Stimulated activated naive B cell treated with anti-CD40 and anti-IgM and Interleukin-4, amounts not matched to agents 10 μg/mL and 1 μg/mL and 100 μg/mL, for 72 hours (primary cell): ENCODE measurements around the gene TGFB3.

Experiments used
- ATAC-seq, 2 donors: fragments of 150-1000 bp; cut with Tn5 transposase; replicated peaks; 2 replicates each; pipeline ENCODE4 v1.10.0; 2021; ENCODE audit warnings: moderate library complexity in 1 of 2
- DNase-seq: peaks from one replicate; pipeline ENCODE4 v3.0.0; 2021
- H3K27ac Mint-ChIP-seq: one replicate; pipeline ENCODE4 v1.8.0; 2022; ENCODE audit warnings: mild to moderate bottlenecking, mixed read lengths
- H3K27me3 Mint-ChIP-seq, 2 donors: one replicate each; pipeline ENCODE4 v1.8.0; 2022; ENCODE audit warnings: mixed read lengths in 2 of 2
- H3K36me3 Mint-ChIP-seq, 2 donors: one replicate each; pipeline ENCODE4 v1.8.0; 2022; ENCODE audit warnings: mixed read lengths in 2 of 2, mild to moderate bottlenecking in 1 of 2
- H3K4me1 Mint-ChIP-seq, 2 donors: one replicate each; pipeline ENCODE4 v1.8.0; 2022; ENCODE audit warnings: mixed read lengths in 2 of 2, mild to moderate bottlenecking in 1 of 2
- H3K4me3 Mint-ChIP-seq, 2 donors: one replicate each; pipeline ENCODE4 v1.8.0; 2022; ENCODE audit warnings: mild to moderate bottlenecking in 2 of 2, mixed read lengths in 2 of 2, moderate library complexity in 1 of 2
- H3K9me3 Mint-ChIP-seq, 2 donors: one replicate each; pipeline ENCODE4 v1.8.0; 2022; ENCODE audit warnings: mixed read lengths in 2 of 2, mild to moderate bottlenecking in 1 of 2

TGFB3 gene

DNA sequence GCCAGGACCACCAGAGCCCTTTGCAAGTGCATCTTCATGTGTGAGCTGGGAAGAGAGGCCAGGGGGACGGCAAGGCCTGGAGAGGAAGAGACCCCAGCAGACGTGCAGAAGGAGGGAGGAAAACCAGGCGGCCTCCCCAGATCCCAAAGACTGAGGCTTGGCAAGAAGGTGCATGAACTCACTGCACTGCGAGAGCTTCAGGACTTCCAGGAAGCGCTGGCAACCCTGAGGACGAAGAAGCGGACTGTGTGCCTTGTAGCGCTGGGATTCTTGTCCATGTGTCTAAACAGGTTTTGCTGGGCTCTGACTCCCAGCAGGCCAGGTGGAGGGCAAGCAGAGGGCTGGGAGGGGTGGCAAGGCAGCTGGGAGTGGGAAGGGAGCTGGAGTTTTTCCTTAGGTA is 939 bp downstream of the TGFB3 start:
- H3K4me1 Mint-ChIP-seq, result peaks cover 36 to 54% of the 10 kb centered on the region in 2 donors
- peak overlapping the region; percentile 81 to 88 for H3K4me3 Mint-ChIP-seq
- no peaks in the 10 kb centered on the region for H3K9me3 Mint-ChIP-seq
- H3K36me3 Mint-ChIP-seq, result no peaks in the 10 kb centered on the region
- ATAC-seq (no peak), DNase-seq (no peak)
- no peaks in the 10 kb centered on the region for H3K27me3 Mint-ChIP-seq
- H3K27ac Mint-ChIP-seq, result peak overlapping the region; percentile 52

DNA sequence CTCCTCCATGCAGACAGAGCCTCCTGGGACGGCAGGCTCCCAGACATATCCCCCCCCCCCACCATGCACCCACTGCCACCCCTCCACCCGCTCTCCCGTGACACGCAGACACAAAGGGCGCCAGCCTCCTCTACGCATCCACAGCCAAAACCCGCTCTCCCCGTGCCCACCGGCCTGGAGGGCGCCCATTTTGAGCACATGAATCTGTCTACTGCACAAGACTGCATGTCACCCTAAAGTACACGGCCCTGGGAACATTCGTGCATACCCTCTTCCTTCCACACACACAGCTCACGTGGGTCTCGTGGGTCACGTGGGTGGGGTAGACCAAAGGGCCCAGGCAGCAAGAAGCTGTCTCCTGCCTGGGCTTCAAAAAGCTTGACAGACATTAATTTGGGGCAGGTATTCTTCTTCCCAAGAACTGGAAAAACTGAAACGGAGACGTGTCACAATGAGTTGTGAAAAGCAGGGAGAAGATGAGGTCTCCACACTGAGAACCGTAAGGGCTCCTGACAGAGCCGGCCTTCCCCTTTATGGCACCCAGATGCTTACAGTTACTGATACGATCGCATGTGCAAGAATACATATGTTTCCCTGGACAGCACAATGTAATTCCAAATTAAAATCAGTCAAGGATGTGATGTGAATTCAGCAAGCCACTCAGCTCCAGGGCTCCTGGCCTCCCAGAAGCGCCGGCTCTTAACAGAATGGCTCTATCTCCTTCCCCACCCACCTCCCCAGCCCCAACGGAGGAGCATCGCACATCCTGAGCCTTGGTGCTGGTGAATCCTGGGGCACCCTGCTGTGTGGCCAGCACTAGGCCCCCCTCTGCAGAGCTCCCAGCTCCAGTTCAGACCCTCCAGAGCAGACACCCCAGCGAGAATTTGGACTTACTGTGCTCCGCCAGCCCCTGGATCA is 1.9 kb downstream of the TGFB3 start:
- H3K27me3 Mint-ChIP-seq, result no peaks in the 10 kb centered on the region
- DNase-seq (no peak), ATAC-seq (no peak)
- H3K36me3 Mint-ChIP-seq, result no peaks in the 10 kb centered on the region
- no peak overlapping the region for H3K4me3 Mint-ChIP-seq
- H3K27ac Mint-ChIP-seq, result no peak overlapping the region
- peaks cover 36 to 54% of the 10 kb centered on the region in 2 donors for H3K4me1 Mint-ChIP-seq
- no peaks in the 10 kb centered on the region for H3K9me3 Mint-ChIP-seq

GRCh38 chr14:75979071-75979571 is 2.7 kb downstream of the TGFB3 start:
- peaks cover 36 to 54% of the 10 kb centered on the region in 2 donors for H3K4me1 Mint-ChIP-seq
- no peaks in the 10 kb centered on the region for H3K9me3 Mint-ChIP-seq
- no peaks in the 10 kb centered on the region for H3K36me3 Mint-ChIP-seq
- H3K27me3 Mint-ChIP-seq, result no peaks in the 10 kb centered on the region
- no peak for DNase-seq
- H3K27ac Mint-ChIP-seq, result peak overlapping the region; percentile 91
- H3K4me3 Mint-ChIP-seq, result peak overlapping the region; percentile 56 to 58
- ATAC-seq, result no peak

GRCh38 chr14:75978249-75978731 is 3.5 kb downstream of the TGFB3 start:
- H3K4me3 Mint-ChIP-seq, result peak overlapping the region; percentile 21 to 46
- DNase-seq (no peak), ATAC-seq (no peak)
- H3K9me3 Mint-ChIP-seq, result no peaks in the 10 kb centered on the region
- no peaks in the 10 kb centered on the region for H3K36me3 Mint-ChIP-seq
- H3K27me3 Mint-ChIP-seq, result no peaks in the 10 kb centered on the region
- H3K4me1 Mint-ChIP-seq, result peaks cover 36 to 54% of the 10 kb centered on the region in 2 donors
- H3K27ac Mint-ChIP-seq, result peak overlapping the region; percentile 76

GRCh38 chr14:75977582-75977943 is 4.2 kb downstream of the TGFB3 start:
- DNase-seq (no peak), ATAC-seq (no peak)
- Mint-ChIP-seq H3K27ac (no peak overlapping the region), H3K27me3 (no peaks in the 10 kb centered on the region), H3K36me3 (no peaks in the 10 kb centered on the region), H3K4me3 (no peak overlapping the region), H3K9me3 (no peaks in the 10 kb centered on the region), H3K4me1 (peaks cover 36 to 54% of the 10 kb centered on the region in 2 donors)

DNA sequence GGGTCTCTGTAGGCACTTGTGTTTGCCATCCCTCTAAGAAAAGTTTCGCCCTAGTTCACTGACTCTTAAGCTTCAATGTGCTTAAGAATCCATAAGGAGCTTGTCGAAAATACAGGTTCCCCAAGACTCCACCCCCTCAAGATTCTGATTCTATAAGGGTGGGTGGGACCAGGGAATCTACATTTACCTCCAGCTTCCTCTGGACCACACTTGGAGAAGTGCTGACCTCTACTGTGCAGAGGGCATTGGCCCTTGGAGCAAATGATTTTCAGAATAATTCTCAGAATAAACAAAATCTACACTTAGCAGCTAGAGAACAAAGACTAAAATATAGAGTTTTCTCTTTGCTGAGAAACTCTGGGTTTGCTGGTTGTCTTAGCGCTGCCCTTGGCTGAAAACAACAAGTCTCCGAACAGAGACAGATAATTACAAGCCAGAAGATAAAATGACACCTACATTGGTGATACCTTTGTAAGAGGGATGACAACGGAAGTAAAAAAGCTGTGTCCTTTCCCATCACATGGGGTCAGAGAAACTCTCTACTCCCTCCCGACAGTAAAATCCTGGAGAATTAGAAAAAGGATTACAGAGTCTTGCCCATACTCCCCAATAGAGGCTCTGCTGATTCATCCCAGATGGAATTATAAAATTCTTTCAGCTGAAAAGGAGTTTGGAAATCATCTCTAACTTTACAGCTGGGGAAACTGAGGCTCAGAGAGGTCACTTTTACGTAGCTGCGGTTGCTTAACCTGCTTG is 4.8 kb downstream of the TGFB3 start:
- Mint-ChIP-seq H3K4me3 (no peak overlapping the region), H3K27ac (no peak overlapping the region), H3K9me3 (no peaks in the 10 kb centered on the region), H3K36me3 (no peaks in the 10 kb centered on the region), H3K4me1 (peaks cover 36 to 58% of the 10 kb centered on the region in 2 donors), H3K27me3 (no peaks in the 10 kb centered on the region)
- DNase-seq (no peak), ATAC-seq (no peak)

- H3K36me3 Mint-ChIP-seq, result peaks cover 1 to 6% of the 10 kb centered on the region in 2 donors
- H3K9me3 Mint-ChIP-seq, result no peaks in the 10 kb centered on the region
- H3K27ac Mint-ChIP-seq, result no peak overlapping the region
- H3K27me3 Mint-ChIP-seq, result no peaks in the 10 kb centered on the region
- no peak for ATAC-seq
- no peak for DNase-seq
- H3K4me1 Mint-ChIP-seq, result peaks cover 6 to 19% of the 10 kb centered on the region in 2 donors
- no peak overlapping the region for H3K4me3 Mint-ChIP-seq
Observed at GRCh38 chr14:75972801-75973421, 8.9 kb downstream of the TGFB3 start.

DNA sequence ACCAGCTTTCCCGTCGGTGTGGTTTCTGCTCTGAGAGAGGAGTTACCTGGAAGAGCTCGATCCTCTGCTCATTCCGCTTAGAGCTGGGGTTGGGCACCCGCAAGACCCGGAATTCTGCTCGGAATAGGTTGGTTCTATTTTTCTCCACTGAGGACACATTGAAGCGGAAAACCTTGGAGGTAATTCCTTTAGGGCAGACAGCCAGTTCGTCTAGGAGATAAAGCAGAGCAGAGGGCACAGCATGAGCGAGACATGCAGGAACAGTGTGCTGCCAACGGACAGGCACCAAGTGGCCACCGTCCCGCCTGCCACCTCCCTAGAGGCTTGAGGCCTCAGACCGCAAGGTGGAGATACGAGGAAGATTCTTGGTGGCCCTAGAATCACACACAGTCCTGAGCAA is 10.3 kb downstream of the TGFB3 start:
- no peak for DNase-seq
- Mint-ChIP-seq H3K36me3 (peaks cover 5 to 7% of the 10 kb centered on the region in 2 donors), H3K27me3 (no peaks in the 10 kb centered on the region), H3K27ac (no peak overlapping the region), H3K9me3 (no peaks in the 10 kb centered on the region), H3K4me1 (peaks cover 2 to 8% of the 10 kb centered on the region in 2 donors), H3K4me3 (no peak overlapping the region)
- ATAC-seq, result no peak

- Mint-ChIP-seq H3K4me3 (no peak overlapping the region), H3K4me1 (peaks cover 0 to 12% of the 10 kb centered on the region in 2 donors), H3K9me3 (no peaks in the 10 kb centered on the region), H3K36me3 (peaks cover 8 to 12% of the 10 kb centered on the region in 2 donors), H3K27ac (no peak overlapping the region), H3K27me3 (no peaks in the 10 kb centered on the region)
- DNase-seq, result no peak
- ATAC-seq, result no peak
Observed at GRCh38 chr14:75970989-75971388, 10.8 kb downstream of the TGFB3 start.

DNA sequence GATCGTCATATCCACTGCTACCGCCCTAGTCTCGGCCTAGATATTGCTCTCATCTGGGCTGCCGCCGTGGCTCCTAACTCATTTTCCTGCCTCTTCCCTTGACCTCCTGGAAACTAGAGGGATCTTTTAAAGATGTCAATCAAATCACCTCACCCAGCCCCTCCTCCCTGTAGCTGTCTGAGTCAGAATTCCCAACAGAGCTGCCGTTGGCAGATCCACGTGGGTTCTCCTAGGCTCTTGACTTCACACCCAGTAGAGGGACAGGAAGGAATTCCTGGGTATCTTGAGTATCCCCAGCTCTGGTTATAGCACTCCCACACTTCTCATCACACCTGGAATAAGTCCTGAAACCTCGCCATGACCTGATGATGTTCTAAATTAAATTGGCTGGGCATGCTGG is 11.9 kb downstream of the TGFB3 start:
- Mint-ChIP-seq H3K36me3 (peaks cover 10 to 18% of the 10 kb centered on the region in 2 donors), H3K9me3 (no peaks in the 10 kb centered on the region), H3K27me3 (no peaks in the 10 kb centered on the region), H3K27ac (no peak overlapping the region), H3K4me1 (peaks cover 9 to 18% of the 10 kb centered on the region in 2 donors), H3K4me3 (no peak overlapping the region)
- ATAC-seq (no peak), DNase-seq (no peak)

GRCh38 chr14:75969126-75969525 is 12.7 kb downstream of the TGFB3 start:
- no peak overlapping the region for H3K4me3 Mint-ChIP-seq
- no peak for ATAC-seq
- no peaks in the 10 kb centered on the region for H3K9me3 Mint-ChIP-seq

DNA sequence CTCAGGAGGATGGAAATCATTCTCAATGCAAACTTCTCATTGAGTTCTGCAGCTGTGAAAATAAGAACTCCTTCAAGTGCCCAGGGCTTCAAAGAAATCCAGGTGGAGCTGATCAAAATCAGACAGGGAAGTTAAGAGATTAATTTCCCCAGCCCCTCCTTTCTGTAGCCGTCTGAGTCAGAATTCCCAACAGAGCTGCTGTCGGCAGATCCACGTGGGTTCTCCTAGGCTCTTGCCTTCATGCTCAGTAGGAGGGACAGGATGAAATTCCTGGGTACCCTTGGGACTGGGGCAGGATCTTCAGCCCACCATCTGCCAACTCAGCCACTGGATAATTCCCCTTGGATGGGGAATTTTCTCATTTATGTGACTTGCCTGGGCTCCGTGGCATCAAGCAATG is 13.3 kb downstream of the TGFB3 start:
- H3K4me3 Mint-ChIP-seq, result no peak overlapping the region
- no peak overlapping the region for H3K27ac Mint-ChIP-seq
- H3K27me3 Mint-ChIP-seq, result no peaks in the 10 kb centered on the region
- H3K9me3 Mint-ChIP-seq, result no peaks in the 10 kb centered on the region
- ATAC-seq (no peak), DNase-seq (no peak)
- H3K4me1 Mint-ChIP-seq, result peaks cover 9 to 18% of the 10 kb centered on the region in 2 donors
- peaks cover 10 to 18% of the 10 kb centered on the region in 2 donors for H3K36me3 Mint-ChIP-seq

More at GRCh38 chr14:75969126-75969525, 12.7 kb downstream of the TGFB3 start:
- no peaks in the 10 kb centered on the region for H3K27me3 Mint-ChIP-seq
- peaks cover 10 to 18% of the 10 kb centered on the region in 2 donors for H3K36me3 Mint-ChIP-seq
- H3K27ac Mint-ChIP-seq, result no peak overlapping the region
- peaks cover 9 to 18% of the 10 kb centered on the region in 2 donors for H3K4me1 Mint-ChIP-seq
- no peak for DNase-seq

DNA sequence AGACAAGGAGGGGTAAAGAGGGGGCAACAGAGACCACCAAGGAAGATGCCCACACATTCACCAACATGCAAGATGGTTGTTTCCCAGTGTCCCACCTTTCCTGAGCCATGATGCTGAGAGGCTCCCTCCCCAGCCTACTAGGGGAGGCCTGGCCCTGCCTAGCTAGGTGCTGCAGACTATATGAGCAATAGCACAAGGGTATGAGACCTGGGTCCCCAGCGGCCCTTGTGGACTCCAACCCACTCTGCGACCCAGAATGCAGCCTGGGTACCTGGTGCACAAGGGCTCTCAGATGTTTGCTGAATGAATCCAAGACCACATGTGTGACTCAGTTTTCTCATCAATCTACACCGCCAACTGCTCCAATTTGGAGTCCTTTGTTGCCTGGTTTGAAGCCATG is 13.9 kb downstream of the TGFB3 start:
- DNase-seq (no peak), ATAC-seq (no peak)
- Mint-ChIP-seq H3K4me3 (no peak overlapping the region), H3K36me3 (peaks cover 12 to 18% of the 10 kb centered on the region in 2 donors), H3K27ac (no peak overlapping the region), H3K27me3 (no peaks in the 10 kb centered on the region), H3K9me3 (no peaks in the 10 kb centered on the region), H3K4me1 (peaks cover 9 to 18% of the 10 kb centered on the region in 2 donors)

DNA sequence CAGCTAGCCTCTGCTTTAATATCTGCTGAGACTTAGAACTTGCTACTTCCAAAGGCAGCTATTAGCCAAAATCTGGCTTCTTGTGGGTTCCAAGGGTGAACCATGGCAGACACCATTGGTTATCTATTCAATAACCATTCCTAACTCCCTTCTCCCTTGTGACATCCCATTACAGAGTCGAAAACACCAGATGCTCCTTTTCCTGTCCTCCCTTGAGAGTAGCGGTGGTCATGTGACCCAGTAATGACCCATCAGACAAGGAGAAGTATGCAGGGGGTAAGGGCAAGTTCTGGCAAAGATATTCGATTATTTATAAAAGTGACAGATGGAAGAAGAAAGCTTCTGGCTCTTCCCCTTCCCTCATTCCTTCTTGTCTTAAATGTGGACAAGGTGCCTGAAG is 20.1 kb downstream of the TGFB3 start:
- no peak overlapping the region for H3K27ac Mint-ChIP-seq

More for the DNA sequence above, 20.1 kb downstream of the TGFB3 start:
- DNase-seq (no peak), ATAC-seq (no peak)
- peaks cover 18 to 27% of the 10 kb centered on the region in 2 donors for H3K36me3 Mint-ChIP-seq
- H3K4me1 Mint-ChIP-seq, result peaks cover 41 to 62% of the 10 kb centered on the region in 2 donors
- H3K27me3 Mint-ChIP-seq, result no peaks in the 10 kb centered on the region
- H3K9me3 Mint-ChIP-seq, result peaks cover 0 to 2% of the 10 kb centered on the region in 2 donors
- no peak overlapping the region for H3K4me3 Mint-ChIP-seq
